ENCODE measurements around the gene PPP1R12B.

- TF ChIP-seq POLR2A (IDR thresholded peaks at IDR 0.05; ENCODE audit: low read depth, low read length) (no peak), TAF1 (IDR thresholded peaks at IDR 0.05; ENCODE audit: borderline replicate concordance, low read depth, low read length) (no peak)
Observed at GRCh38 chr1:202397256-202397655, 48.8 kb downstream of the PPP1R12B start.

Data from GM12892 (cell line).